Hematopoietic multipotent progenitor cell treated with erythropoietin and hydrocortisone succinate and interleukin-3 and kit ligand, for 15 days (in vitro differentiated cells): ENCODE measurements around the gene KCNT1.

Experiments used
- DNase-seq: peaks from one replicate; pipeline ENCODE4 v3.0.0-alpha.2; 2015; ENCODE audit warnings: low spot score

KCNT1 gene

GRCh38 chr9:135747311-135747710 lies 45.3 kb downstream of the KCNT1 start:
- no peak for DNase-seq

DNA sequence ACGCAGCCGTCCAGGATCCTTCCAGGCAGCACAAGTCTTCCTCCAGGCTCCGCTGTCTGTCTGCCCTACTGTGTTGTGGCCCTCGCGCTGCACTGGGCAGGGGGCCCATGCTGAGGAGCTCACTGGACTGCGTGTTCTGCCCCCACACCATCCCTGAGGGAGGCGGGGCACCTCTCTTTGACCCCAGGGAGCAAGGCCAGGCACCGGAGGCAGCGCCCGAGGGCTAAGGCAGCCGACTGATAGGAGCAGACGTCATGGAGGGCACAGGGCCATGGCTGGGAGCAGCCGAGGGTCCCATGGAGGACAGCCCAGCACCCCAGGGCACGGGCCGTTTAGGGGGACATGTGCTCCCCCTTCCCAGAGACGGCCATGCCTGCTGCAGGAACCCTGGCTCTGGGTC lies 46.7 kb downstream of the KCNT1 start:
- DNase-seq: no peak

- no peak for DNase-seq
These were observed 47.4 kb downstream of the KCNT1 start for GRCh38 chr9:135749171-135750045.

DNA sequence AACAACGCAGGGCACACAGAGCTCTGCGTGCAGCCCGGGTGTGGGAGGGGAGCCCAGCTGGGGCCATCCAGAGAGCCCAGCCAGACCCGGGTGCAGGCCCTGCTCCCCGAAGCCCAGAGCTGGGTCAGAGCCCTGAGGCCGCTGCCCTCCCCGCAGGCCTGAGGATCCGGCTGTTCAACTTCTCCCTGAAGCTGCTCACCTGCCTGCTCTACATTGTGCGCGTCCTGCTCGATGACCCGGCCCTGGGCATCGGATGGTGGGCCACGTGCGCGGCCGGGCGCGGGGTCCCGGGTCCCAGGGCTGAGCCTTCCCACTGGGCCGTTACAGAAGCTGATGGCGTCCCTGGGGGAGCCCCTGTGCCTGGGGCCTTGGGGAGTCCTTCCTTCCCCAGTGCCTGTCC lies 48.8 kb downstream of the KCNT1 start:
- no peak for DNase-seq

DNA sequence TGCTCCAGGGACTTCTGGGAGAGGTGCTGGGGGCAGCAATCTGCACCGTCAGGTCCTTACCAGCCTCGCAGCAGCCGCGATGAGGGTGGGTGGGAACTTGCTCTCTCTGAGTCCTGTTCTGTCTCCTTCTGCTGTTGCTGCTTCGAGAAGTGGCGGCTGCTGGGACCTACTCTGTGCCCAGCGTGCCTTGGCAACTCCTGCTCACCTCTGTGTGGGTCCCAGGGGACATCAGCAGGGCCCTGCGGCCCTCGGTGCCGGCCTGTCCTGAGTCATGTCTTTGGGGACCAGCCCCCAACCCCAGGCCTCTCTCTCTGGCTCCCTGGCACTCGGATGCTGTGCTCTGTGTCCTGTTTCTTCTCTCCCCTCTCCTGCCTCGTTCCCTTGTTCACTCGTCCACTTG lies 49.5 kb downstream of the KCNT1 start:
- no peak for DNase-seq

- no peak for DNase-seq
These were observed 50.6 kb downstream of the KCNT1 start for GRCh38 chr9:135752281-135753204.

DNA sequence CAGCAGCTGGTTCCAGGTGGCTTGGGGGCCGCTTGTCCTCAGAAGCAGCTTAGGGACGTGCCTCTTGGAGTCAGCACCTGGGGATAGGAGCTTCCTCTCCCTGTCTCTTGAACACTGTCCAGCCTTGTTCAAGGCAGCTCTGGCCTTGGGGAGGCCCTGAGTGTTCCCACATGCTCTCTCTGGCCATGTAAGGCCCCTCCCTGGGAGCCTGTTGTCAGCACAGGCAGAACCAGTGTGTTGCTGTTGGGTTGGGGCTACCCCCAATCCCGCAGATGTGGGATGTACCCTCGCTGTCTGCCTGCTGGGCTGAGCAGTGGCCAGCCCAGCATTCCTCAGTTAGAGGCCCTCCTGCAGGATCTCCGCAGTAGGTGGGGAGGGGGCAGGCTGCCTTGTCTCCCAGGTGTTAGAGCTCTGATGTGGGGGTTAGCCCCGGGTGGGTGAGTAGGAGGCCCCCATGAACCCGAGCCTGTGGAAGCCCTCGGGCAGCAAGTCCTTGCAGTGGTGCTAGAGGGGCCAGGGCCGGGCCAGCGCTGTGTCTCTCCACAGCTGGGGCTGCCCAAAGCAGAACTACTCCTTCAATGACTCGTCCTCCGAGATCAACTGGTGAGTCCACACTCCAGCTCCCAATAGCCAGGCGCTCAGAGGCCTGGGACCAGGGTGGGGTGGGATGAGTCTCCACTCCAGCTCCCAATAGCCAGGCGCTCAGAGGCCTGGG lies 51.6 kb downstream of the KCNT1 start:
- no peak for DNase-seq

DNA sequence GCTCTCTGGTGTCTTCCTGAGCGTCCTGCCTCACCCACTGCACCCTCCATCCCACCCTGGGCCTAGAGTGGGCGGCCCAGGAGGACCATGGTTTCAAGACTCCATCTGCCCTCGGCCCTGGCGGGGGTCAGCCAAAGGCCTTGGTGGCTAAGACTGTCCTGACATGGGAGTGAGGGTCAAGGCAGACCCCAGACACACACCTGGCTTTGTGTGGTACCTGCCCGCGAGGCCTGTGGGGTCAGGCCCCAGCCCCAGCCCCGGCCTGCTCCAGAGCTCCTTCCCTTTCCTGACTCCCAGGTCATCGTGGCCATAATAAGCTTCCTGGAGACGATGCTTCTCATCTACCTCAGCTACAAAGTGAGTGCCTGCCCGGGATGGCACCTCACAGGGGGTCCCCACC lies 54.6 kb downstream of the KCNT1 start:
- DNase-seq: no peak

DNA sequence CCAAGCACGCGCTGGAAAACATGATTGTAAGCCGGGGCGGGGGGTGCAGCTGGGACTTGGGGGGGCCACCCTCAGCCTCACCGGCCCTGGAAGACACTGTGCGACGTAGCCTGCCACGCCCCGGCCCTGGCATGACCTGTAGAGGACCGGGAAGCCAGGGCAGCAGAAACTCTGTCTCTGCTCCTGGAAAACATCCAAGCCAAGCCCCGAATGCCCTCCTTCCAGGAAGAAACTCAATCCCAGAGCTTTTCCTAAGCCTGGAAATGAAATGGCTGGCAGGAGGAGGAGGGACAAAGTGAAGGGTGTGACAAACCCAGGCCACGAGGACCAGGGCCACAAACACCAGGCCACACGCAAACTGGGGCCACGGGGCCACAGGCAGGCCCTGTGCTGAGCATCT lies 55.4 kb downstream of the KCNT1 start:
- DNase-seq: no peak

DNA sequence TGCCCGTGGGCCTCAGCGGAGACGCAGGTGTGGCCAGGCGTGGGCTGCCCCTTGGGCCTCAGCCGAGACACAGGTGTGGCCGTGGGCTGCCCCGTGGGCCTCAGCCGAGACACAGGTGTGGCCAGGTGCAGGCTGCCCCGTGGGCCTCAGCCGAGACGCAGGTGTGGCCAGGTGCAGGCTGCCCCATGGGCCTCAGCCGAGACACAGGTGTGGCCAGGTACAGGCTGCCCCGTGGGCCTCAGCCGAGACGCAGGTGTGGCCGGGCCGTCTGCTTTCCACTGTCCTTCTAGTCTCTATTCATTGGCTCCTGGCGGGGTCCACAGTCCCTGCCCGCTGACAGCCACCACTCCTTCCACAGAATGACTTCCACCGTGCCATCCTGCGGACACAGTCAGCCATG lies 56.1 kb downstream of the KCNT1 start:
- no peak for DNase-seq

DNA sequence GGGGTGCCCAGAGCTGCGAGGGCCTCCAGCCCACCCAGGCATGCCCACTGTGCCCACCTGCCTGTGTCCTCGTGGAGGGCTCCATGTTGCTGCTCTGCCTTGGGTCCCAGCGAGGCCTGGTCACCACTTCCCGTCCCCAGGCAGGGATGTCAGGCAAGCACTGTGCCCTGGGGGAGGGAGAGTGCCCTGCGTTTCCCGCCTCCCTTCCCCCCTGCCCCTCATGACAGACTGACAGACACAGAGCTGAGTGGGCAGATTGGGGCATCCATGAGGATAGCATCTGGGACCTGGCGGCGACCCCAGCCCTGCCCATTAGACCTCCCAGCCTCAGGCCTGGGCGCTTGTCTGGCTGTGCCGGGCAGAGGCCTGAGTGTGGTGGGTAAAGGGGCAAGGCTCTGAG lies 56.9 kb downstream of the KCNT1 start:
- DNase-seq: no peak

DNA sequence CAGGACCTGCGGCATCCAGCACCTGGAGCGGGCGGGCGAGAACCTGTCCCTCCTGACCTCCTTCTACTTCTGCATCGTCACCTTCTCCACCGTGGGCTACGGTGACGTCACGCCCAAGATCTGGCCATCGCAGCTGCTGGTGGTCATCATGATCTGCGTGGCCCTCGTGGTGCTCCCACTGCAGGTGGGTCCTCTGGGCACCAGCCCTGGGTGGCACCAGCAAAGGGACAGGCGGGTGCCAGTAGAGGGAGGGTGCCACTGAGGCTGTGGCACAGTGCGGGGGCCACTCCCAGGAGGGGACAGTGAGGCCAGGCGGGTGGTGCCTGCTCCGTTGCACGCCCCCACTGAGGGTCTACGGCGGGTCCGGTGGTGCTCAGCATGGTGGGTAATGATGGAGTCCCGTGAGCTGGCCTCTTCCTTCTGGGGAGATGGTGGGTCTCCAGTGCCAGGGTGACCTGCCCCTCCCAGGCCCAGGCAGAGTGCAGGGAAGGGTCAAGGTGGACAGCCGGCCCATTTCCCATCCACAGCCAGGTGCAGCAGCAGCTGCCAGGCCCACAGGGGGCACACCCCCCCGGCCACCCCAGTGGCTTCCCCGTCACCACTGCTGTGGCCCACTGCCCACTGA lies 57.8 kb downstream of the KCNT1 start:
- no peak for DNase-seq

DNA sequence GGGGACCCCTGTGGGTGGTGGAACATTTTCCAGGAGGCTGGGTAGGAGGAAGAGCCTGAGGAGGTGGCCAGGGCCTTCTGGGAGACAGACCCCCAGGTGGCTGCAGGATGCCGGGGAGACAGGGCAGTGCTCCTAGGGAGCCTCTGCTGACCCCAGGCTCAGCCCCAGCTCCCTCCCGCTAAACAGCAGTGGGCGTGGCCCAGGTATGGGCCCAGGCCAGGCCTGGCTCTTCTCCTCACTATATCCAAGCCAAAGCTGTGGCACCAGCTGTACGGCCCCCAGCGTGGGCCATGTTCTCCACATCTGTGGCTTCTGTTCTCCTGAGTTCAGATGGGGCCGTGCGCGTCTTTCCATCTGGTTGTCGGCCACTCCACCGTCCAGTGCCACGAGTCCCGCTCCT lies 58.5 kb downstream of the KCNT1 start:
- DNase-seq: no peak

DNA sequence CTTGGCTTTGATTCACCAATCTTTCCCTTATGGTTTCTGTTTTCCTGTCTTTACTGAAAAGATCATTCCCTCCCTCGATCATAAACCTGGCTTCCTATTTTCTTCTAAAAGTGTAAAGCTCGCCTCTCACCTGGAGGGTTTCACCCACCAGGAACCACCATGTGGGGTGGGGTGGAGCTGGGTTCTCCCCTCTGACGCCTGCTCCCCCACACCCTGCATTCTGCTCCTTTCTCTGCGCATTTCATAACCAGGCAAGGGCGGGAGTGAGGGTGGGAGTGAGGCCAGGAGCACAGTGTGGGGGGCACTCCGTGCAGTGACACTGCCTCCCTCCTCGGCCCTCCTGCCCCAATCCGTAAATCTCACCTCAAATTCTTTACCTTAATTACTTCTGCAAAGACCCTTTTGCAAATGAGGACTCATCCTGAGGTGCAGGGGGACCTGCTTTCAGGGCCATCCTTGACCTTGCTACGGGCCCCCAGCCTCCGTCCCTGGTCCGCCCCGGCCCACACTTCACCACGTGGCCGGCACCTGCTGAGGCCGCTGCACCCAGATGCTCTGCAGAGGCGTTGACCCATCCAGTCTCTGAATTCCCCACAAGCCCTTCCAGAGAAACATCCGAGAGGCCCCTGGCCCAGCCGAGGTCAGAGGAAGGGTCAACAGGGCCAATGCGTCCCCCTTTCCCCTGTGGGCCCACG lies 59.3 kb downstream of the KCNT1 start:
- no peak for DNase-seq

GRCh38 chr9:135761845-135762168 lies 59.8 kb downstream of the KCNT1 start:
- no peak for DNase-seq

GRCh38 chr9:135762921-135763320 lies 60.9 kb downstream of the KCNT1 start:
- DNase-seq: no peak

DNA sequence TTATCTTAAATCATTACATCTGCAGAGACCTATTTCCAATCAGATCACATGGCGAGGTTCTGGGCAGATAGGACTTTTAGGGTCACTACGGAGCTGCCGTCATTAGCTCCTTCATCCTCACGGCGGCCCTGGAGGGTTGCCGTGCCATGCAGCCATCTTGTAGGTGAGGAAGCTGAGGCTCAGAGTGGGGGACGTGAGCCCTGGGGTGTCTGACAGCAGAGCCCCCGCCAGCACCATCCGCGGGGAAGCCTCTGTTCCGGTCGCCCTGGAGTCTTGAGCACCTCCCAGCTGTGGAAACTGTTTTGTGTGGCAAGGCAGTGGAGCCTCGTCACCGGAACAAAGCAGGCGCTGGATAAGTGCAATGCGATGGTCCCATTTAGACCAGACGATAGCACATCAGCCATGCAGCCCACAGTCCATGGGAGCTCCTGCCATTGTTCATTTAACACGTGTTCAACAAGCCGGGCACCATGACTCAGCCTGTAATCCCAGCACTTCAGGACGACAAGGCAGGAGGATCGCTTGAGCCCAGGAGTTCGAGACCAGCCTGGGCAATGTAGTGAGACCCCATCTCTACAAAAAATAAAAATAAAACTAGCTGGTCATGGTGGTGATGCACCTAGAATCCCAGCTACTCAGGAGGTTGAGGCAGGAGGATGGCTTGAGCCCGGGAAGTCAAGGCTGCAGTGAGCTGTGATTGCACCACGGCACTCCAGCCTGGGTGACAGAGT lies 61.9 kb downstream of the KCNT1 start:
- DNase-seq: no peak

- DNase-seq: no peak
These were observed 62.7 kb downstream of the KCNT1 start for GRCh38 chr9:135764731-135765130.

GRCh38 chr9:135765416-135765815 lies 63.4 kb downstream of the KCNT1 start:
- no peak for DNase-seq

DNA sequence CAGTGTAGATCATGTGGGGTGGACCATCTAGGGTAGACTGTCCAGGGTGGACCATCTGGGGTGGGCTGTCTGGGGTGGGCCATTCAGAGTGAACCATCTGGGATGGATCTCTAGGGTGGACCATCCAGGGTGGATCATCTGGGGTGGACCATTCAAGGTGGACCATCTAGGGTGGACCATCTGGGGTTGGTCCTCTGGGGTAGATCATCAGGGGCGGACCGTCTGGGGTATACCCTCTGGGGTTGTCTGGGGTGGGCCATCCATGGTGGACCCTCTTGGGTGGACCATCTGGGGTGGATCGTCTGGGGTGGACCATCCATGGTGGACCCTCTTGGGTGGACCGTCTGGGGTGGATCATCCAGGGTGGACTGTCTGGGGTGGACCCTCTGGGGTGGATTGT lies 64.3 kb downstream of the KCNT1 start:
- DNase-seq: no peak

DNA sequence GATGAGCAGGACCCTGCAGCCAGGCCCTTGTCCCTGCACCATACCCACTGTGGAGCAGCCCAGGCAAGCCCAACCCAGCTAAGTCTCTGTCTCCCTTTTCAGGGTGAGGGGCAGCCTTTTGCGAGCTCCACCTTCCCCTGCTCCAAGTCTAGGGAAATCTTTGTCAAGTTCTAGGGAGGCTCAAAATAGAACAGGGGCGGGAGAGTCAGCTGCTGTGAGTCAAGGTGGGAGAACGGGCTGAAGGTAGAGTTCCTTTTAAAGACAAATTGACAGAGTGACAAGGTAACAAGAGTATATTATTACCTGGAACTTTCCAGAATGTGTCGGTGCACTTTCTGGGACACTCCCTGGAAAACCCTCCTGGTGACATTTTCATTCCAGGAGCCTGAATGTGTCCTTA lies 64.7 kb downstream of the KCNT1 start:
- no peak for DNase-seq
